A549 (cell line): Measurements from ENCODE around the gene ZNG1A.
"Not testable (repeated sequence)": the region's sequence is repeated elsewhere in the genome, so short reads cannot be mapped to it uniquely, and the experiment has no call there.

Experiments used
- CEBPB ChIP-seq, 2 experiments: fragments of >200 bp in 1 of 2; sonication (Bioruptor Twin) in 1 of 2; formaldehyde crosslinking in 1 of 2; IDR thresholded peaks; 2 replicates each; pipeline ENCODE4 v1.6.1; 2012 to 2016
- CTCF ChIP-seq: fragments of >200 bp; sonication (Bioruptor Twin); formaldehyde crosslinking; IDR thresholded peaks from 3 replicates; pipeline ENCODE4 v1.5.1; 2016
- HMGXB4 ChIP-seq: fragments of 250-450 bp; sonication (Bioruptor Pico); IDR thresholded peaks from 2 replicates; pipeline ENCODE4 v1.5.0; 2021; ENCODE audit warnings: mild to moderate bottlenecking, moderate library complexity, borderline replicate concordance
- MAFK ChIP-seq: fragments of 450-650 bp; IDR thresholded peaks from 2 replicates; pipeline ENCODE4 v1.6.1; 2014; ENCODE audit not compliant: partially characterized antibody
- MYC ChIP-seq: IDR thresholded peaks from 2 replicates; pipeline ENCODE4 v1.6.1; 2012; ENCODE audit warnings: mild to moderate bottlenecking, inconsistent platforms, low read length, improper control_type of control experiment, borderline replicate concordance
- POLR2A ChIP-seq: IDR thresholded peaks from 2 replicates; pipeline ENCODE4 v1.6.1; 2012; ENCODE audit warnings: mild to moderate bottlenecking, low read length
- POLR2AphosphoS2 ChIP-seq: conservative IDR thresholded peaks from 2 replicates; pipeline ENCODE4 v1.6.1; 2012; ENCODE audit warnings: low read length, improper control_type of control experiment, inconsistent platforms
- RAD21 ChIP-seq, 2 experiments: fragments of >200 bp in 1 of 2; sonication (Bioruptor Twin) in 1 of 2; formaldehyde crosslinking in 1 of 2; IDR thresholded peaks in 1 of 2; conservative IDR thresholded peaks in 1 of 2; 2 replicates in 1 of 2; 3 replicates in 1 of 2; pipeline ENCODE4 v1.6.1; 2012 to 2018; ENCODE audit warnings: inconsistent platforms in 1 of 2
- REST ChIP-seq: fragments of 200-600 bp; sonication (generic); IDR thresholded peaks from 2 replicates; pipeline ENCODE4 v1.6.1; 2016; ENCODE audit warnings: antibody characterized with exemption, mild to moderate bottlenecking, moderate library complexity
- SMC3 ChIP-seq: fragments of >200 bp; sonication (Bioruptor Twin); formaldehyde crosslinking; IDR thresholded peaks from 3 replicates; pipeline ENCODE4 v1.6.1; 2018; ENCODE audit warnings: inconsistent platforms
- TP53 ChIP-seq: fragments of 250-450 bp; sonication (Bioruptor Pico); IDR thresholded peaks from 2 replicates; pipeline ENCODE4 v1.5.0; 2021; ENCODE audit warnings: mild to moderate bottlenecking, moderate library complexity
- ZNF302 ChIP-seq: fragments of 250-450 bp; sonication (Bioruptor Pico); IDR thresholded peaks from 2 replicates; pipeline ENCODE4 v1.9.0; 2021; ENCODE audit warnings: inconsistent platforms, mild to moderate bottlenecking, moderate library complexity

DNA sequence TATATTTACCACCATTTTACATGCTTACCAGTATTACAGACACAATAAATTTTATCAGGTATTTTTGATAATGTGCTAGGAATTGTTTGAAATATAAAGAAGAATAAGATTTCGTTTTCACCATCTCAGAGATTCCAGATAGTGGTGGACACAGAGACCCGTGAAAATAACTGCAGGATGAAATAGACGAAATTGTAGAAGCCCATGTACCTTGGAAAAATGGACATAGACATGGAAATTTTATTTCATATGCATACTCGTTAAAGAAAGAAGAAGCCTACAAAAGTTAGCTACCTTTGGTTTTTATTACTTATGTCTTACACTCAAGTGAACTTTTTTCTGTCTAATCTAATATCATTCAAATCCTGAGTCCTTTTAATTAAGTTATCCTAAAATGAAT is 68.2 kb downstream of the ZNG1A start:
- not testable (repeated sequence) for TF ChIP-seq CTCF; POLR2AphosphoS2; RAD21 (conservative IDR thresholded peaks at IDR 0.05 in 1 of 2, IDR thresholded peaks at IDR 0.05 in 1 of 2); CEBPB (IDR thresholded peaks at IDR 0.05); POLR2A; MAFK; REST; MYC; HMGXB4; TP53 (CRISPR knock-in tag); SMC3; ZNF302 (CRISPR knock-in tag)
